ENCODE measurements around the gene TMEM63B.

TMEM63B gene

DNA sequence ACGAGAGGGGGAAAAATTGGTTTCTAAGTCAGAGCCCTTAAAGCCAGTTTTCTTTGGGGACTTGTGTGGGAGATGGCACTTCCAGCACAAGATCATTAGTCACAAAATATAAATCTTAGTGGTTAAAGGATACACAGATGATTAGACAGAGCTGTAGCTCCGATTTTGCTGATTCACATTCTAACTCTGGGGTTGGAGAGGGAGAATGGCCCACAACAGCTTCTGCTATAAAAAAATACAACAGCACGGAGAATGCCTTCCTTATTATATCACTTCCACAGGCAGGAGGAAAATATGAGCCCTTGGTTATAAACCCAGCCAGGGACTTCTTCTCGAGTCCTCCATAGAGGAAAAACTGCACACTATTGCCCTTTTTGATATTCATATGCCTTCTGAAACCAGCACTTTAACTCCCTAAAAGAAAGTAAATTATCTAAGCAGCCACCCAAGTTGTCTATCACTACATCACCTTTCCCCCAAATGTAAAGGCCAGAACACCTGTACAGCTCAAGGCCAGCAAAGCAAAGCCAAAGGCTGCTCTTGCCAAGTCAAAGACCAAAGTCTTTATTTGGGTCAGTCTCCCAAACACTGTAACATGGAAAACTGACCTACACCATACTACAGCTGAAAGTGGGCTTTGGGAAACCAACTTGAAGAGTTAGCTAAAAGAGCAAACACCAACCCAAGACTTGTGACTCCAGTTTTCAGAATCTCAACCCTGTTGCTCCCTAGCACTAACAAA, 10.5 kb upstream of the TMEM63B start:
- Histone ChIP-seq H3K4me1 (ENCODE audit: control insufficient read depth in 5 of 5, insufficient read depth in 5 of 5, low read length in 5 of 5) (peaks cover 0 to 37% (median 24%) of the 10 kb centered on the region in 5 donors), H3K9me3 (ENCODE audit: control insufficient read depth in 5 of 5, low read length in 5 of 5) (no peaks in the 10 kb centered on the region), H3K4me3 (ENCODE audit: low read depth in 1 of 5, low read length in 5 of 5) (no peak overlapping the region), H3K27me3 (ENCODE audit: control insufficient read depth in 5 of 5, insufficient read depth in 4 of 5, low read length in 5 of 5) (no peaks in the 10 kb centered on the region), H3K27ac (ENCODE audit: low read depth, low read length) (no peak overlapping the region), H3K36me3 (ENCODE audit: control insufficient read depth in 5 of 5, insufficient read depth in 5 of 5, low read length in 5 of 5) (peaks cover 8 to 36% (median 23%) of the 10 kb centered on the region in 5 donors), H3K9ac (ENCODE audit: low read length in 5 of 5) (no peak overlapping the region)

DNA sequence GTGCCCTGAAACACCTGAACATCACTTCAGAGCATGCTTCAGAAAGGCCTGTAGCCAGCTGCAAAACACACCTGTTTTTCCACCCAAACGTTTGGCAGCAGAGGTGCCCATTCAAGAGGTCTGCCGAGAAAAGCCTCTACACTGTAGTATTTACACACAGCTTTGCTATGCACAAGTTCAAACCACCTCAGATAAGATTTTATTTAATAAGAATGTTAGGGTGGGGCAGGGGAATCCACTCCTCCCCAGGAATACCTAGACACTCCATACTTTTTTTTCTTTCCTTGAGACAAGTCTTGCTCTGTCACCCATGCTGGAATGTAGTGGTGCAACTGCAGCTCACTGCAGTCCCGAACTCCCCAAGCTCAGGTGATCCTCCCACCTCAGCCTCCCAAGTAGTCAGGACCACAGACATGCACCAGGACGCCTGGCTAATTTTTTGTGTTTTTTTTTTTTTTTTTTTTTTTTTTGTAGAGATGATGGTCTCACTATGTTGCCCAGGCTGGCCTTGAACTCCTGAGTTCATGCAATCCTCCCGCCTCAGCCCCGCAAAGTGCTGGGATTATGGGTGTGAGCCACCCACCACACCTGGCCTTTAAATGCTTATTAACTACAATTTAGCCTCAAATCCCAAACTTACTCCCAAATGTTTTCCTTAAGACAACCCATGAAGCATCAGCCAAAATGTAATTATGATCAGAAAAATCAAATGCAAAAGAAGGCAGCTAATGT, 9.8 kb upstream of the TMEM63B start:
- Histone ChIP-seq H3K27ac (ENCODE audit: low read depth, low read length) (no peak overlapping the region), H3K9ac (ENCODE audit: low read length in 5 of 5) (no peak overlapping the region), H3K4me3 (ENCODE audit: low read depth in 1 of 5, low read length in 5 of 5) (no peak overlapping the region), H3K27me3 (ENCODE audit: control insufficient read depth in 5 of 5, insufficient read depth in 4 of 5, low read length in 5 of 5) (no peaks in the 10 kb centered on the region), H3K9me3 (ENCODE audit: control insufficient read depth in 5 of 5, low read length in 5 of 5) (no peaks in the 10 kb centered on the region), H3K36me3 (ENCODE audit: control insufficient read depth in 5 of 5, insufficient read depth in 5 of 5, low read length in 5 of 5) (peaks cover 6 to 28% (median 16%) of the 10 kb centered on the region in 5 donors), H3K4me1 (ENCODE audit: control insufficient read depth in 5 of 5, insufficient read depth in 5 of 5, low read length in 5 of 5) (peaks cover 1 to 36% (median 24%) of the 10 kb centered on the region in 5 donors)

- Histone ChIP-seq H3K9ac (ENCODE audit: low read length in 5 of 5) (no peak overlapping the region), H3K27ac (ENCODE audit: low read depth, low read length) (no peak overlapping the region), H3K4me1 (ENCODE audit: control insufficient read depth in 5 of 5, insufficient read depth in 5 of 5, low read length in 5 of 5) (peaks cover 1 to 49% (median 35%) of the 10 kb centered on the region in 5 donors)
Observed at GRCh38 chr6:44119704-44120262, 7.6 kb upstream of the TMEM63B start.

GRCh38 chr6:44120692-44121443, 6.5 kb upstream of the TMEM63B start:
- H3K4me1 ChIP-seq (ENCODE audit: control insufficient read depth in 5 of 5, insufficient read depth in 5 of 5, low read length in 5 of 5) = peaks cover 1 to 58% (median 43%) of the 10 kb centered on the region in 5 donors
- peaks cover 0 to 4% (median 0%) of the 10 kb centered on the region in 5 donors for H3K36me3 ChIP-seq (ENCODE audit: control insufficient read depth in 5 of 5, insufficient read depth in 5 of 5, low read length in 5 of 5)
- H3K4me3 ChIP-seq (ENCODE audit: low read depth in 1 of 5, low read length in 5 of 5) = no peak overlapping the region
- H3K9ac ChIP-seq (ENCODE audit: low read length in 5 of 5) = no peak overlapping the region
- no peaks in the 10 kb centered on the region for H3K9me3 ChIP-seq (ENCODE audit: control insufficient read depth in 5 of 5, low read length in 5 of 5)
- no peaks in the 10 kb centered on the region for H3K27me3 ChIP-seq (ENCODE audit: control insufficient read depth in 5 of 5, insufficient read depth in 4 of 5, low read length in 5 of 5)
- H3K27ac ChIP-seq (ENCODE audit: low read depth, low read length) = no peak overlapping the region

More at GRCh38 chr6:44119704-44120262, 7.6 kb upstream of the TMEM63B start:
- no peak overlapping the region for H3K4me3 ChIP-seq (ENCODE audit: low read depth in 1 of 5, low read length in 5 of 5)
- H3K9me3 ChIP-seq (ENCODE audit: control insufficient read depth in 5 of 5, low read length in 5 of 5) = no peaks in the 10 kb centered on the region
- H3K36me3 ChIP-seq (ENCODE audit: control insufficient read depth in 5 of 5, insufficient read depth in 5 of 5, low read length in 5 of 5) = peaks cover 0 to 12% (median 0%) of the 10 kb centered on the region in 5 donors
- no peaks in the 10 kb centered on the region for H3K27me3 ChIP-seq (ENCODE audit: control insufficient read depth in 5 of 5, insufficient read depth in 4 of 5, low read length in 5 of 5)

- peaks cover 0 to 4% (median 0%) of the 10 kb centered on the region in 5 donors for H3K36me3 ChIP-seq (ENCODE audit: control insufficient read depth in 5 of 5, insufficient read depth in 5 of 5, low read length in 5 of 5)
- no peaks in the 10 kb centered on the region for H3K9me3 ChIP-seq (ENCODE audit: control insufficient read depth in 5 of 5, low read length in 5 of 5)
- H3K9ac ChIP-seq (ENCODE audit: low read length in 5 of 5) = no peak overlapping the region
- no peak overlapping the region for H3K27ac ChIP-seq (ENCODE audit: low read depth, low read length)
- no peaks in the 10 kb centered on the region for H3K27me3 ChIP-seq (ENCODE audit: control insufficient read depth in 5 of 5, insufficient read depth in 4 of 5, low read length in 5 of 5)
- peak overlapping the region in 1 of 5 donors; percentile 40 for H3K4me3 ChIP-seq (ENCODE audit: low read depth in 1 of 5, low read length in 5 of 5)
- peaks cover 6 to 53% (median 37%) of the 10 kb centered on the region in 5 donors for H3K4me1 ChIP-seq (ENCODE audit: control insufficient read depth in 5 of 5, insufficient read depth in 5 of 5, low read length in 5 of 5)
Observed at GRCh38 chr6:44122801-44123200, 4.6 kb upstream of the TMEM63B start.

GRCh38 chr6:44123544-44123943, 3.8 kb upstream of the TMEM63B start:
- no peak overlapping the region for H3K27ac ChIP-seq (ENCODE audit: low read depth, low read length)
- H3K36me3 ChIP-seq (ENCODE audit: control insufficient read depth in 5 of 5, insufficient read depth in 5 of 5, low read length in 5 of 5) = no peaks in the 10 kb centered on the region
- H3K9me3 ChIP-seq (ENCODE audit: control insufficient read depth in 5 of 5, low read length in 5 of 5) = no peaks in the 10 kb centered on the region
- peaks cover 6 to 61% (median 42%) of the 10 kb centered on the region in 5 donors for H3K4me1 ChIP-seq (ENCODE audit: control insufficient read depth in 5 of 5, insufficient read depth in 5 of 5, low read length in 5 of 5)
- no peaks in the 10 kb centered on the region for H3K27me3 ChIP-seq (ENCODE audit: control insufficient read depth in 5 of 5, insufficient read depth in 4 of 5, low read length in 5 of 5)
- no peak overlapping the region for H3K9ac ChIP-seq (ENCODE audit: low read length in 5 of 5)
- no peak overlapping the region for H3K4me3 ChIP-seq (ENCODE audit: low read depth in 1 of 5, low read length in 5 of 5)

GRCh38 chr6:44126320-44127149, 819 bp upstream of the TMEM63B start:
- no peaks in the 10 kb centered on the region for H3K36me3 ChIP-seq (ENCODE audit: control insufficient read depth in 5 of 5, insufficient read depth in 5 of 5, low read length in 5 of 5)
- peak overlapping the region; percentile 88 for H3K27ac ChIP-seq (ENCODE audit: low read depth, low read length)
- no peaks in the 10 kb centered on the region for H3K9me3 ChIP-seq (ENCODE audit: control insufficient read depth in 5 of 5, low read length in 5 of 5)
- H3K4me3 ChIP-seq (ENCODE audit: low read depth in 1 of 5, low read length in 5 of 5) = peak overlapping the region; percentile 75 to 84 (median 78)
- no peaks in the 10 kb centered on the region for H3K27me3 ChIP-seq (ENCODE audit: control insufficient read depth in 5 of 5, insufficient read depth in 4 of 5, low read length in 5 of 5)
- H3K9ac ChIP-seq (ENCODE audit: low read length in 5 of 5) = peak overlapping the region; percentile 63 to 91 (median 70)
- peaks cover 8 to 53% (median 42%) of the 10 kb centered on the region in 5 donors for H3K4me1 ChIP-seq (ENCODE audit: control insufficient read depth in 5 of 5, insufficient read depth in 5 of 5, low read length in 5 of 5)

DNA sequence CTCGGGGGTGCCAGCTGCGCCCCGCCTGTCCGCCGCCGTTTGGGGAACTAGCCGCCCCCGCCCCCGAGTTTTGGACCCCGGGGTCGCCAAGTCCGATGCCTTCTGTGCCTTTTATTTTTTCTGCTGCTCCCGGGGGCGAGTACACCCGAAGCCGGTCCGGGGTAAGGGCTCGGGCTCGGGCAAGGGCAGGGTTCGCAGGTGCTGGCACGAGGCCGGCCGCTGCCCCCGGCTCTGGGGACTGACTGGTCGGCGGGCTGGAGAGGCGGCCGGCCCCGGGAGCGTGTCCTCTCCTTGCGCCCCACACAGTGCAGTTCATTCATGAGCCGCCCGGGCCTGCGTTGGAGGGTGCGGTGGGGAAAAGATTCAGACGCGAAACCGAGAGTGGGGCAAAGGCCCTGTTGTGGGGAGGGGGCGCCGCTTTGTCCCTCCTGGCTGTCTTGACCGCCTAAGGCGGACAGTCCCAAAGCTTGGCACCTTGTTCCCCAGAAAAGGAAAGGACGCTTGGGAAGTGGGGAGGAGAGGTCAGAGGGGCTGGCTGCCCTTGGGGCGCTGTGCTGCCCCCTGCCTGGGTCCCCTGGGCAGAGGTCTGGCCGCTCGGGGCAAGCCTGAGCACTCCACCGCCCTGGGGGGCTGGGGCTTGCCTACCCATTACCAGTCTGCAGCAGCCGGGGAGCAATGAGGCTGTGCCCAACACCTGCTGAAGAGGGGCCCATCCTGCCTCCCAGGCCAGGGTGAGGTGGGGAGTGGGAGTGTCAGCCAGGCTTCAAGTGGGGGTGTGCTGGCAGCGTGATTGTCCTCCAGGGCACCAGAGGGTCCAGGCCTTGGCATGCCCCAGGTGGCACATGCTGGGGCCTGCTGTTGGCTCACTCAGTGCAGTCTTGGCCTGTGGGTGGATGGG, 915 bp downstream of the TMEM63B start:
- Histone ChIP-seq H3K27ac (ENCODE audit: low read depth, low read length) (no peak overlapping the region), H3K4me3 (ENCODE audit: low read depth in 1 of 5, low read length in 5 of 5) (peak overlapping the region; percentile 35 to 80 (median 73)), H3K36me3 (ENCODE audit: control insufficient read depth in 5 of 5, insufficient read depth in 5 of 5, low read length in 5 of 5) (no peaks in the 10 kb centered on the region), H3K4me1 (ENCODE audit: control insufficient read depth in 5 of 5, insufficient read depth in 5 of 5, low read length in 5 of 5) (peaks cover 7 to 47% (median 38%) of the 10 kb centered on the region in 5 donors), H3K27me3 (ENCODE audit: control insufficient read depth in 5 of 5, insufficient read depth in 4 of 5, low read length in 5 of 5) (no peaks in the 10 kb centered on the region), H3K9me3 (ENCODE audit: control insufficient read depth in 5 of 5, low read length in 5 of 5) (no peaks in the 10 kb centered on the region), H3K9ac (ENCODE audit: low read length in 5 of 5) (peak overlapping the region in 4 of 5 donors; percentile 68 to 87 (median 76))
